ENCODE measurements around the gene IMPA2.
A peak's percentile ranks its signal among the peaks of the same experiment; 100 is the strongest.
"Not testable (repeated sequence)": the region's sequence is repeated elsewhere in the genome, so short reads cannot be mapped to it uniquely, and the experiment has no call there.

IMPA2 gene

DNA sequence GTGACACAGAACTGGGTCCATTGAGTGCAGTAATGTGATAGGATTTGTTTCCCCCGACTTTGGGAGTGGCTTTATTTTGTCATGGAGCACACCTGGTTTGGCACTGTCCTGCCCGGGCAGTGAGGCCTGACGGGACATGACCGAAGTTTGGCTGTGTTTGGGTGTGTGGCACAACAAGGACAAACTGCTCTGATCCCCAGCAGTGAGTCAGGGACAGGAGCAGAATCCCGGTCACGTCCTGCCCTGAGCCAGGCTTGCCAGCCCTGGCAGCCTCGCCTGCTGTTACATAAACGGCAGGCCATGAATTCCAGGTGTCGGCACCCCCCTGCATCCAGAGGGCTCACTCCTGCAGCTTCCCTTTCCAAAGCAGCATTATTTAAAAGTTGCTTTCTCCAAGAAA is 45.7 kb downstream of the IMPA2 start:
- DNase-seq, result peak in 1 of 56 donors; percentile 15

DNA sequence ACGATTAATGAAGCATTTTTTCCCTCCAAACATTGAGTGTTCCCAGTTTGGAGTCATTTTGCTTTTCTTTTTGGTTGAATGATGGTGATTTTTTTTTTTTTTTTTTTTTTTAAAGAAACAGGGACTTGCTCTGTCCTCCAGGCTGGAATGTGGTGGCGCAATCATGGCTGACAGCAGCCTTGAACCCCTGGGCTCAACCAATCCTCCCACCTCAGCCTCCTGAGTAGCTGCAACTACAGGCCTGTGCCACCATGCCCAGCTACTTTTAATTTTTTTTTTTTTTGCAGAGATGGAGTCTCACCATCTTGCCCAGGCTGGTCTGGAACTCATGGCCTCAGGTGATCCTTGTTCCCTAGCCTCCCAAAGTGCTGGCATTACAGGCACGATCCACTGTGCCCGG is 46.2 kb downstream of the IMPA2 start:
- DNase-seq, result no peak

DNA sequence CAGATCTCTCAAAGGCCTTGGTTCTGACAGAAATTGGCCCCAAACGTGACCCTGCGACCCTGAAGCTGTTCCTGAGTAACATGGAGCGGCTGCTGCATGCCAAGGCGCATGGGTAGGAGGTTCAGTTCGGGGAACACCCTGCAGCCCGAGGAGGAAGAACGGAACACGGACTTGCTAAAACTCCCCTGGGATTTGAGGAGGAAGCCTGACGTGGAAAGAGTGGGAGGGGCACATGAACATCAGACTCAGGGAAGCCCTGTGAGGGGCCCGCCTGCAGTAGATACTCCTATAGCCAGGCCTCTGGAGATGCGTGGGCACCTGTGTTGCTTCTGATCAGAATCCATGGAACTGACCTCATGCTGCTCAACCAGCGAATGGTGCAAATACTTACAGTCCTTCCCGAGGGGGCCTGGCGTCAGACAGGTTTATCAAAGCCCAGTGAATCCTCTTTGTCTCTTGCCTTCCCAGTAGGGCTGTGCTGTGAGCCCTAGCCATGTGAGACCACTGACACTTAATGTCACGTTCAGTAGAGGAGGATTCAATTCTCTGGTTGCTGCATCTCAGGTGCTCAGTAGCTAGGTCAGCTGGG is 46.8 kb downstream of the IMPA2 start:
- DNase-seq, result no peak

DNA sequence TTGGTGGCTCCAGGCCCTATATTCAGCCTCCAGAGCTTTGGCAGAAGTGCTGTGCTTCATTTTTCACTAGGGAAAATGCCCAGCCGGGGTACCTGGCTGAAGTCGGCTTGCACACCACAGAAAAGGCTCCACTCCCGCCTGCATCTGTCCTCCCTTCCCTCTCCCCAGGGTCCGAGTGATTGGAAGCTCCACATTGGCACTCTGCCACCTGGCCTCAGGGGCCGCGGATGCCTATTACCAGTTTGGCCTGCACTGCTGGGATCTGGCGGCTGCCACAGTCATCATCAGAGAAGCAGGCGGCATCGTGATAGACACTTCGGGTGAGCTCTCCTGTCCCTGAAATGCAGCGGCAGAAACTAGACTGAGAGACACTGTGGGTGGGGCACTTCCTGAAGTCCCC is 47.4 kb downstream of the IMPA2 start:
- no peak for DNase-seq

DNA sequence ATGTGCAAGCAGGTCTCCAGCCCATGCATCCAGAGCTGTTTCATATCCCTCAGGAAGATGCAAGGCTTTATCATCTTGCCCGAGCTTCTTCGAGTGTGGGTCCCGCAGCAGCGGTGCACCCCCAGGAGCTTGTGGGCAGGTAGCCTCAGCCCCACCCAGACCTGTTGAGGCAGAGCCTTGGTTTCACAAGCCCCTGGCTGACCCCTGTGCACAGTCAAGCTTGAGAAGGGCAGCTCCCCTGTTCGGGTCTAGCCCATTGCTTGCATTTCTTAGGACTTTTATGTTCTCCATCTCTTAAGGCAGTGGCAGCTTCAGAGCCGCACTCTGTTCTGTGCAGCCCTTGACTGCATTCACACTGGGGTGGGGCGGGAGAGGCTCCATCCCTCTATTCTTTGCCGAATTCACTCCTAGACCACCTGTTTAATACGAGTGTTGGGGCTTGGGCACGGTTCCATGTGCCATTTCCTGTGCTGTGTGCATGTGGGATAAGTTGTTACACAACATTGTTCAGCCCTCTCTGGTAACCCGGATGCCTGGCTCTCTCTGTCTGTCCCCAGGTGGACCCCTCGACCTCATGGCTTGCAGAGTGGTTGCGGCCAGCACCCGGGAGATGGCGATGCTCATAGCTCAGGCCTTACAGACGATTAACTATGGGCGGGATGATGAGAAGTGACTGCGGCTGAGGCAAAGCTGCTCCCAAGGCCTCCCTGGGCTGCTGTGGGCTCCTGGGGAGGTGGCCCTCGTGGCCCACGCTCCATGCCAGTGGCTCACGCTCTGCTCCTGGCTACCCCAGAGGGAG is 48.7 kb downstream of the IMPA2 start:
- DNase-seq, result no peak

DNA sequence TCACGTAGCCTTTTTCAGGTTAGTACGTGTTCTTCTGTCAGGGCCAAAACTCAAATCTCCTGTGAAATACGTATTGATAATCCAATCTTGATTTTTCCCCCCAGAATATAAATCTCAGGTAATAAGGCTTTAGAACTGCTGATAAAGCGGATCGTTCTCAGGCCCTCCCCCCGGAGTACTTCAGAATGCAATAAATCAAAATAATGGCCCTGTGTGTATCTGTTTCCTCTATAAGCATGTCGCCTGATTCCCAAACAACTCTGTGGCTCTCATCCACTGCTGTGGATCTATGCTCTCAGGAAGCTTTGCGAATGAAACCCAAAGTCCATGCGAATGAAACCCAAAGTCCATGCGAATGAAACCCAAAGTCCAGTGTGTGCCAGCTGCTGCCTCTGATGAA is 49.4 kb downstream of the IMPA2 start:
- no peak for DNase-seq

DNA sequence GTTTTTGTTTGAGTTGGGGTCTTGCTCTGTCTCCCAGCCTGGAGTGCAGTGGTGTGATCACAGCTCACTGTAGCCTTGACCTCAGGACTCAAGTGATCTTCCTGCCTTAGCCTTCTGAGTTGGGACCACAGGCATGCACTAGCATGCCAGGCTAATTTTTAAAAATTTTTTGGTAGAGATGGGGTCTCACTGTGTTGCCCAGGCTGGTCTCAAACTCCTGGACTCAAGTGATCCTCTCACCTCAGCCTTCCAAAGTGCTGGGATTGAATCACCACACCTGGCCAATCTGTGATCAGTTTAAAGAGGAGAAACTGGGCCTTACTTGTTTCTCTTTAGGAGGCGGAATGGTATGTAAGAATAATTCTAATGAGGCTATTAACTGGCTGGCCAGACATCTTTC is 49.9 kb downstream of the IMPA2 start:
- no peak for DNase-seq

DNA sequence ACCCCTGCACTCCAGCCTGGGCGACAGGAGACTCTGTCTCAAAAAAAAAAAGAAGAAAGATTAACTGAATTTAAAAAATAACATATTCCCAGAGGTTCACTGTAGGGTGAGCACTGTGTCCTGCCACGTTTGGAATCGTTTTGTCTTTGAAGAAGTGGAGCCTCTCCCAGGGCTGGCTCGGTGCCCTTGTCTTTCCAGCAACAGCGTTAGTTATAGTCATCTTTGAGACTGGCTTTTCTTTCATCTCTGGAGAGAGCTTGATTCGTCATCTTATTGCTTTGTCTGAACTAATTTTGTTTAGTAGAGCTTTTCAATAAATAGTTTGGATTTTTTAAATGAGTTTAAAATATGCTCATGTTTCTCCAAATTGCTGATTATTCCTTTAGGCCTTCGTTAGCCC is 50.5 kb downstream of the IMPA2 start:
- peak in 3 of 56 donors; percentile 14 to 31 (median 29) for DNase-seq

DNA sequence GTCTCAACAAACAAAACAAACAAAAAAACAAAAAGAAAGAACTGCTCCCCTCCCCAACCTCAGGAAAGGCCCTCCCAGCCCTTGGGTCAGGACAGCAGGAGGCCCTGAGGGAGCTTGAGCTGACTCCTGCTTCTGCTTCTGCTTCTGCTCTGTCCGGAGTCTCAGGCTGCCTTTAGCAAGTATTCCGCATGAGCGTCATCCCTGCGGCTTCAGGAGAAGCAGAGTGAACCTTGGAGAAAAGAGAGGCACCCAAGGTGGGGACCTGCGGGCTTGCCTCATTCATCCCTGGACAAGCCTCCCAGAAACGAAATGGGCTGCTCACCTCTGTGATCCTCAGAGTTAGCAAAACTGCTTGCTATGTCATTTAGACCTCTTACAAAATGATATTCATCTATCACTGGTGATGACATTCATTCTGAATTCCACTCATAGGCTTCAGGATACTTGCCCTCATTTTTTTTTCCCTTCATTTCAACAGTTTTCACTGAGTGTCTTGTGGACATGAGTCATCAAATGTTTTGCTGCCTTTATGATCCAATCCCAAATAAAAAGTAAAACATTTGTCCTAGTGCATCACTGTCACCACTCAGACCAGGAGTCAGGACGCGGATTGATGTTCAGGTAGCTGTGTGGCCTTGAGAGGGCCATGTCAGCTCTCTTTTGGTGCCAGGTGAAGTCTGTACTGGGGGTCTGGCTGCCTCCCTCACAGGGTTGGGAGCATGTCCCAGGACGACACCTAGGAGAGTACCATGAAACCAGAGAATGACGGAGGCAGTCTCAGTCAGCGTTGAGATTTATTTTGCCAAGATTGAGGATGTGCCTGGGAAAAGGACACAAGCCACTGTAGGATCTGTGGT is 51.7 kb downstream of the IMPA2 start:
- no peak for DNase-seq

DNA sequence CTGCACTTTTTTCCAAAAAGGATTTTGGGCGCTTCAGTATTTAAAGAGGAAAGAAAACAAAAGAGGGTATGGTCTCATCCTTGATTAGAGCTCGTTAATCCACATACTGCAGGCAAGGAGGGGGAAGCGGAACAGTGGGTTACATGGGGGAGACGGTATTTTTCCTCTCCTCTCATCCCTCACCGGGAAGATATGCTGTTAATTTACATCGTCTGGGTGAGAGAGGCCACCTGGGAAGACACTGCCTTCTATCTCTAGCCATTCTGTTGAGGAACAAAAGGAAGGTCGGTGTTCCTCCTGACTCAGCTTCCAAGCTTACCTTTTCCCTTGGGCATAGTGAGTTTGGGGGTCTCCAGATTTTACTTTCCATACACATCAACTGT is 52.3 kb downstream of the IMPA2 start:
- no peak for DNase-seq

DNA sequence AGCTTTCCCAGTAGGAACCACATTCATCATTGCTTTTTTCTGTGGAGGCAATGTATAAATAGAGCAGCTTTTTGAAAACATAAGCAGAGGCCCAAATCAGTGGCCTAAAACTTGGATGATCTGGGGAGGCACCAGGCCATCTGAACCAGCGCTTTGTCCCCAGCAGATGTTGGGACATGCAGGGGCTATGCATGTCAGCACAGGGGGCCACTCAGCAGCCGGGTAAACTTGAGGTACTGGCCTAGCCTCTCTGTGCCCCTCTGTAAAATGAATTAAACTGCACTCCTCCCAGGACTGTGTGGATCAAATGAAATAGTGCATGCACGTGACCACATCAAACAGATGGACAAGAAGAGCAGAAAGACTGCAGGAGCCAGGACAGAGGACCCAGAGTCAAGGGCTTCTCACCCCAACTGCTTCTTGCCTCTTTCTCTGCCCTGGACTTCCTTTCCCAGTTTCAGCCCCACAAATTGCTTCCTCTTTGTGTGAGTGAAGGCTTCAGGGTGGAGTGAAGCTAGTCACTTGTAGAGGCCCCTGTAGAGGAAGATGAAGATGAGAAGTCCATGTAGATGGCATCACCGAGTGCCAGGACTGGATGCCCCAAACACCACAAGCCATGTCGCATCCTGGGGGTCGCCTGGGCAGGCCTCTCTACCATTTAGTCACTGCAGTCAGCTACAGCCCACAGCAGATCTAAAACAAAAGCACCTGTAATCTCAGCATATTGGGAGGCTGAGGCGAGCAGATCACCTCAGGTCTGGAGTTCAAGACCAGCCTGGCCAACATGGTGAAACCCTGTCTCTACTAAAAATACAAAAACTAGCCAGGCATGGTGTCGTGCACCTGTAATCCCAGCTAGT is 53.2 kb downstream of the IMPA2 start:
- DNase-seq, result no peak

DNA sequence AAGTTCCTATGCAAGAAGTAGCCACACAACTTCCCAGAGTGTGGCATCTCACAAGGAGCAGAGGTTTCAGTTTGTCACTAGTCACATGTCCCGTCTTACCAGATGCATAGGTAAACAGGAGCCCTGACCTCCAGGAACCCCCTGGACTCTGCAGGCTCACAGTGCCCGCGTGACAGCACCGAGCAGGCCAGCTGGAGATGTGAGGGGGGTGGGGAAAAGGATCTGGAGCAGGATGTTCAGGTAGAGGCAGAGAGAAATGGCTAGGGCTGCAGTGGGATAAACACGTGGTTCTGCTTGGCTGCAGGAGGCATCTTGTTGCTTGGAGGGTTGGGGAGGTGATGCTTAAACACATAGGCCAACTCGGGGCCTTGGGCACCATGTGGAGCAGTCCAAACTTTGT is 54.2 kb downstream of the IMPA2 start:
- DNase-seq, result no peak

DNA sequence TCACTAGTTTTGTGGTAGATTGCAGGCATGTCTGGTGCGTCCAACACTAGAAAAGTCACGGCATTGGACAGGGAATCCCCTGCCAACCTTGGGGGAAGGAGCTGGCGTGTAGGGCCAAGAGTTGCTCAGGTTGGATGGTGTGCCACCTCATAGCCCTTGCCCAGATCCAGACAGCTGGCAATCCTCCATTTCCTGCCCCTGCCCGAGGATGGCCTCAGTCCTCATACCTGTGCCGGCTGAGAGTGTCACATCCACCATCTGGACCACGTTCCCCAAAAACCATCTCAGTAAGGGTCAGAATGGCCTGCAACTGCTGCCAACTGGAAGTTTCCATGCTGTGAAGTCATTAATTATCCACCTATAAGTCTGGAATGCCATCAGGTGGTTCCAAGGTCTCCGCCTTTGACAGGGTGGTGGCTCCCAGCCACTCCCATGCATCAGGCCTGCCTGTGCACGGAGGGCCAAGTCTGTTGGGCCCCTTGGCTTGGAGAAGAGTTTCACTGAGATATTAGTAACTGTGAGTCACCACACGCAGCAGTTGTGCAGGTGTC is 55.0 kb downstream of the IMPA2 start:
- DNase-seq, result no peak

DNA sequence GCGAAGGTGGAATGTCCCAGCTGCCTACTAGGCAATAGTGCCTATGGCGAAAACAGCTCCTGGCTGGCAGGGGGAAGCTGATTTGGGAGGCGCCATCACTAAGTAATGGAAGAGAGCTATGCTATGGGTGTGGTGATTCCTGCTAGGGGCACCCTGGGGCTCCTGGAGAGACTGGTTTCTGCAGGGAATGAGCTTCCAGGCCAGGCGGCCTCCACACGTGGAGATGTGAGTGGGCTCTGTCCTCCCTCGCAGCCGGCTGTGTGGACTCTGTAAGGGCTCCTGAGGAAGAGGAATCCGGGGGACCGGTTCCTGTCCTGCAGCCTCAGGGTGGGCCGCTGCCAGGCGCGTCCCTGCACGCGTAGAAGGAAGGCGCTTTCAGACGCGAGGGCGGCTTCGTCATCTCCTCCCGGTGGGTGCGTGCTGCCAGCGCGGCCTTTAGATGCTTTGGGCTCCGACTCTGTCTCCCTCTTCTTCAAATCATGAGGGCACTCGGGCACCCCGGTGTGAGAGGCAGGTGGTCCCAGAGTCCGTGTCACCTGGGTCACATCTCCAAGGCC is 56.9 kb downstream of the IMPA2 start:
- DNase-seq, result peak in 2 of 56 donors; percentile 12 to 20

DNA sequence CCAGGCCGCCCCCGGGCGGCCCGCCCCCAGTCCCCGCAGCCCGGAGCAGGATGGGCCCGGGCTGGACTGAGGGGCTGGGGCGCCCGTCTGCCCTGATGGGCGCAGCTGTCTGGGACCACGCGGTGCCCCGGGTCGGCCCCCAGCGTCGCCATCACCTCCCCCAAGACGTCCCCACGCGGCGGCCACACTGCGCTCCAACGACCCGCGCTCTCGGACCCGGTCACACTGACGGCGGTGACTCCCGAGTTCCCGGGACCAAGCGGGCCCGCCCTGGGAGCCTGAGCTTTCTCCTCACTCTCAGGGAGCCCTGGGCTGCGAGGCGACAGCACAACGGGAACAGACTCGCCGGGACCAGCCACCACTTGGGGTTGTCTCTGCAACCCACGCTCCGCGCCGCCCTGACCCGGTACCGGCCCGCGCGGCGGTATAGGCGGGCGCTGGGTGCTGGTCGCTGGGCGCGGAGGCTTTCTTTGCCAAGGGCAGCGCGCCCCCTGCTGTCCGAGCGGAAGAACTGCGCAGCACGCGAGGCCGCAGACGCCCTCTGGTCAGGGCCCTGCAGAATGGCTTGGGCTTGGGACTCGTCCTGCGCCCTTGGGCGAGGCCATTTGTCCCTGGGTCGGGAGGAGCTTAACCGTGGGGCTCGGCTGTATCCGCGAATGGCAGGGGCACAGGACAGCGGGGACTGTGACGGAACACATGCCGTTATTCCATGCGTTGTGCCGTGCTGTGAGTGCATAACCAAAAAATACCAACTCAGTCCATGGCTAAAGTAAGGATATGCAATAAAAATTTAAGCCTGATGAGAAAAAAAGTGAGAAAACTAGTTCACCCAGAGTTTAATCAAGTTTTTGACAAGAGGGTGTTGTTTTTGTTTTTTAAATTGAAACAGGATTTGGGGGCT is 57.6 kb downstream of the IMPA2 start:
- DNase-seq, result peak in 49 of 56 donors; percentile 13 to 81 (median 58)

DNA sequence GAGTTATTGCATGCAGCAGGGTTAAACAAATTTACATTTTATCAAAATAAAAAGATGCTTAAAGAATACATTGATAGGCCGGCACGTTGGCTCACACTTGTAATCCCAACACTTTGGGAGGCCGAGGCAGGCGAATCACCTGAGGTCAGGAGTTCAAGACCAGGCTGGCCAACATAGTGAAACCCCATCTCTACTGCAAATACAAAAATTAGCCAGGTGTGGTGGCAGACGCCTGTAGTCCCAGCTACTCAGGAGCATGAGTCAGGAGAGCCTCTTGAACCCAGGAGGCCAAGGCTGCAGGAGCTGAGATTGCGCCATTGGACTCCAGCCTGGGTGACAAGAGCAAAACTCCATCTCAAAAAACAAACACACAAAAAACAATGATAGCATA is 58.2 kb downstream of the IMPA2 start:
- not testable (repeated sequence) for DNase-seq

DNA sequence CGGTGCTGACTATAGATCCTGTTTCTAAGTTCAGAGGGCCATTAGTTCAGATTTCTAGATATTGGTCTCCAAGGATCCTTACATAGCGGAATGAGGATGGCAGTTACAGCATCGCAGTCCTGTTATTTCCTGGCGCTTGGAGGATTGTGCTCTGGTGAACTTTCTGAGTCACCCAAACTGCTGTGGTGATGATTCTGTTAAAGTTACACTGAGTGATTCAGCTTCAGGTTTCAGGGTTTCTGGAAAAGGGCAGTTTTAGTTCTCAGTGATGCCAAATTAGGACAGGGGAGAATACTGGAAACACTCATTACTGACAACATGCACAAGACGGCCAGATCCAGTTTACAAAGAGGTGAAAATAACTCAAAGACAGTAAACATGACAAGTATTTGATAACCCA is 60.3 kb downstream of the IMPA2 start:
- DNase-seq, result no peak

DNA sequence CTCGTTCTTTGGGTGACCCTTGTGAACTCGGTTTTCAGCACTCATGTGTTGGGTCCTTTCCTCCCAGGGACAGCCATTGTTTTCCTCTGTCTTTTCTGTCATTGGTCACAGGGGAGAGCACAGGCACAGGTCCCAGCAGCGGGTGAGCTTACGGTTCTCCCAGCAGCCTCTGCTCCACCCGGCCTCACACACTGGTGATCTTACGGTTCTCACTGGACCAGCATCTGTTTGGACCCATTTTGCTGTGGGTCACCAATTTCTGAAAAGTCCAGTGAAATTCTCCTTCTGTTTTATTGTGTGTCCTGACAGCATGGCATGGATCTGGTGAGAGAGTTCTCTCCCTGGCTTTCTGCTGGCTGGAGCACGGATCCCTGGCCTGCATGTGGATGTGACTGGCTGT is 62.5 kb downstream of the IMPA2 start:
- DNase-seq, result no peak

DNA sequence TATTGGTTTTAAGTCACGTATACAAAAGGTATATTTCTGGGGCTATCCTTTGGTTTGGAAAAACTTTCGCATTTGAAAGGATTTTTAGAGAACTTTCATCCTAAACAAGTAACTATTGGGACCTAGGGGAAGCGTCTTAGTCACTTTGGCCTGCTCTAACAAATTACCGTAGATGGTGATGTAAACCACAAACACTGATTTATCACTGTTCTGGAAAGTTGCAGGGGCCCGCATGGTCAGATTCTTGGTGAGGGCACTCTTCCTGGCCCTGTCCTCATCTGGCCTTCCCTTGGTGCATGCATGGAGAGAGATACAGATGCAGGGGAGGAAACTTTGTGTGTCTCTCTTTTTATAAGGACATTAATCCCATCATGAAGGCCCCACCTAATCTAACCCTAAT is 63.3 kb downstream of the IMPA2 start:
- DNase-seq, result no peak

All from amygdala (tissue), 56 donors.